ENCODE data around the gene SLC25A18. TPM values are rescaled to one million over a fixed set of nuclear protein-coding genes. Genes with fewer than 3 reads are reported as not detected.

SLC25A18 gene
- total and polyA plus RNA-seq, 10 of the 15 experiments (the other 5 are each of a cell fraction or from before 2014, with no cell fraction given) = 0.03 to 0.09 TPM; not detected in 8

GRCh38 chr22:17633217-17633997 is 70.1 kb downstream of the SLC25A18 start:
- in situ Hi-C loops (cut with MboI) = loop anchor here (25.0 kb wide), 1 partner anchor 1804 kb away; the partner anchor contains the start of genes C22orf39, HIRA and MRPL40
- DNase-seq (ENCODE audit: low read depth, low spot score) = no peak
- POLR2A ChIA-PET = no interaction called here

More at GRCh38 chr22:17633217-17633997, 70.1 kb downstream of the SLC25A18 start:
- ChIA-PET SMC1A (ENCODE audit: uncharacterized antibody, unreplicated experiment) (no interaction called here), CTCF (no interaction called here), RAD21 (ENCODE audit: unreplicated experiment) (no interaction called here)
- no peak for TF ChIP-seq ZBTB33 (IDR thresholded peaks at IDR 0.05)
- TF ChIP-seq JUNB (IDR thresholded peaks at IDR 0.05) = no peak
- TF ChIP-seq BCL11A (IDR thresholded peaks at IDR 0.05; ENCODE audit: low read depth, low read length) = no peak
- TF ChIP-seq POLR2A (IDR thresholded peaks at IDR 0.05; ENCODE audit: low read depth, low read length) = no peak
- TF ChIP-seq ZZZ3 (IDR thresholded peaks at IDR 0.05; ENCODE audit: control insufficient read depth, insufficient read length, low read depth) = no peak
- no peak for TF ChIP-seq HDAC6 (IDR thresholded peaks at IDR 0.05; ENCODE audit: unreplicated experiment)
- no peak for TF ChIP-seq KLF5 (IDR thresholded peaks at IDR 0.05; ENCODE audit: partially characterized antibody)
- TF ChIP-seq CHD1 (IDR thresholded peaks at IDR 0.05; ENCODE audit: low read depth, low read length) = no peak
- TF ChIP-seq SIX5 (IDR thresholded peaks at IDR 0.05; ENCODE audit: low read depth, low read length, severe bottlenecking) = no peak
- TF ChIP-seq ASH2L (IDR thresholded peaks at IDR 0.05; ENCODE audit: borderline replicate concordance, low read depth) = no peak
- no peak for TF ChIP-seq FOXK2 (IDR thresholded peaks at IDR 0.05)
- no peak for TF ChIP-seq TCF12 (IDR thresholded peaks at IDR 0.05; ENCODE audit: low read depth, low read length)
- no peak for TF ChIP-seq NRF1 (conservative IDR thresholded peaks at IDR 0.05; ENCODE audit: low read depth, low read length)
- no peak for TF ChIP-seq TCF7 (IDR thresholded peaks at IDR 0.05; ENCODE audit: borderline replicate concordance)
- no peak for TF ChIP-seq RUNX3 (IDR thresholded peaks at IDR 0.05; ENCODE audit: low read length)
- ATAC-seq (no peak), FAIRE-seq (no peak)
- Histone ChIP-seq H3K9ac (ENCODE audit: control insufficient read depth, insufficient read depth, low read length) (no peak overlapping the region), H3K4me2 (ENCODE audit: control insufficient read depth, insufficient read depth) (no peak overlapping the region), H3K4me1 (ENCODE audit: control insufficient read depth, insufficient read depth, low read length) (peaks cover 5% of the 10 kb centered on the region), H2AFZ (ENCODE audit: control insufficient read depth, low read depth, low read length) (no peak overlapping the region), H3K27ac (ENCODE audit: control insufficient read depth, insufficient read depth) (no peak overlapping the region), H3K36me3 (ENCODE audit: control insufficient read depth in 2 of 2, insufficient read depth in 2 of 2, low read length in 1 of 2) (no peaks in the 10 kb centered on the region), H3K79me2 (ENCODE audit: control insufficient read depth, insufficient read depth, low read length) (peaks cover 2% of the 10 kb centered on the region), H3K9me3 (replicated peaks; ENCODE audit: control insufficient read depth, insufficient read depth, low read length) (no peaks in the 10 kb centered on the region), H4K20me1 (ENCODE audit: control insufficient read depth, insufficient read depth) (no peaks in the 10 kb centered on the region), H3K4me3 (no peak overlapping the region), H3K27me3 (replicated peaks in 1 of 2; ENCODE audit: control insufficient read depth in 2 of 2, insufficient read depth in 2 of 2, low read length in 1 of 2) (no peaks in the 10 kb centered on the region)
- no TSS peak for BruUV-seq (replicated peaks)
- intact Hi-C loops (cut with micrococcal nuclease; ENCODE audit: unreplicated experiment) = loop anchor here (10.0 kb wide), 1 partner anchor 71 kb away; no protein-coding TSS in a partner anchor
- 73% methylated on average over 4 of the region's 4 CpGs for WGBS (ENCODE audit: insufficient coverage, insufficient replicate concordance, low lambda C conversion rate, missing lambda C conversion rate)
